HPDE6-E6E7 (cell line): ENCODE data around the gene CADPS2.

Experiments
- DNase-seq: peaks from one replicate; pipeline ENCODE4 v3.0.0; 2011; ENCODE audit warnings: missing footprints; ENCODE audit errors: extremely low spot score

The CADPS2 gene

GRCh38 chr7:122457325-122457724 lies 428.9 kb downstream of the CADPS2 start:
- no peak for DNase-seq

DNA sequence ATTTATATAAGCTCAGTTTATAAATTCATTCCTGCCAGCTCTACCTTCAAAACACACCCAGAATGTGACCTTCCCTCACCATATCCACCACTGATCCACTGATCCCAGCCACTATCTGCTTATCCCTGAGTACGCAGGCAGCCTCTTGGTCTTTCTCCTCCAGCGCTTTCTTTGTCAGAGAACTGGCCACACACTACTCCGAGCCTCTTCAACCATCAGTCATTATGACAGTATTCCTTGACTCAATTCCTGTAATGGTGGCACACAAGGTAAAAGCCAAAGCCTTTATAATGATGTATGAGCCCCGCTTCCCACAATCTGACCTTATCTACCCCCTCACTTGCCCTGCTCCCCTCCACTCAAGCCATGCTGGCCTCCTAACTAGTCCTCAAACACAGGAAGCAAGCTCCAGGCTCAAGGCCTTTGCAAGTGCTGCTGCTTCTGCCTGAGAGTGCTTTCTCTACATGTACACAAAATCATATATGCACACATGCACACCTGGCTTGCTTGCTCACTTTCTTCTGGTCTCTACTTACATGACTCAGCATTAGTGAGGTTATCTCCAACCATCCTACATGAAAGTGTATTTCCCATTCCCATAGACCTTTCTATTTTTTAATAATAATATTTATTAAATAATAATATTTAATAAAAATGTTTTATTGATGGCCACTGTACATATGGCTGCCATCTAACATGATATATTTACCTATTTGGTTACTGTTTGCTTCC lies 431.3 kb downstream of the CADPS2 start:
- no peak for DNase-seq

DNA sequence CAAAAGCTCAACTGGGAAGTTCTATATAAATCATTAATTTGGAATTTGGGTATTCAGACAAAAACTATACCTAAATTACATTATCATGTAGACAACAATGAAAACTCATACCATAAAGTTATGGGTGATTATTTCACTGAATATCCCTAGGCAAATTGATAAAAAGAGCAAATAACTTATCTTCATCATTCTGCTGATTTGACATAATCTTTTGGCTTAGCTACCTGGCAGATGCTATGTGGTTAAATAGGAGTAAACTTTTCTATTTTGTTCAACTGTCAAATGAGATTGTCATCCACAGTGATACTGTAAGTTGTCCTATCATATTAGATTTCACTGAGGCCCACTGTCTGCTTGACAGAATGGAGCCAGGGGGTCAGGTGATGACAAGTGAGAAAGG lies 432.8 kb downstream of the CADPS2 start:
- no peak for DNase-seq

GRCh38 chr7:122448893-122449589 lies 437.2 kb downstream of the CADPS2 start:
- no peak for DNase-seq

- DNase-seq, result no peak
Observed at GRCh38 chr7:122442929-122443328, 443.3 kb downstream of the CADPS2 start.

DNA sequence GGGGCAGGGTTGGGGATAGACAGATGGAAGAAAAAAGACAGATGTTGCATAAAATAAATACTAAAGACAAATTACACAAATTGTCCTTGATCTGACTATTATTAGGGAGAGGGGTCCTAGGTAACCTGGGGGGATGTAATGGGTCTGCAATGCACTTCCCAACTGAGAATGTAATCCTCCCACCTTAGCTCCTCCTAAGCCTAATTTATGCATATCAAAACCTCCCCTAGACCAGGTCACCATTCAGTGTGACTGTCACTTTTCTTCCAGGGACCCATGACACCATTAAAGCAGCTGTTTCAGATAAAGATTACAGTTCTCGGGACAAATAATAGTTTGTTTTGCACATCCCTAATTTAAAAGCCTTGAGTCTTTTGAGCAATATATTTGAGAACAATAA lies 447.8 kb downstream of the CADPS2 start:
- no peak for DNase-seq

GRCh38 chr7:122438006-122438405 lies 448.3 kb downstream of the CADPS2 start:
- DNase-seq, result no peak

GRCh38 chr7:122433765-122434164 lies 452.5 kb downstream of the CADPS2 start:
- no peak for DNase-seq

GRCh38 chr7:122430710-122431109 lies 455.6 kb downstream of the CADPS2 start:
- no peak for DNase-seq

GRCh38 chr7:122429926-122430325 lies 456.3 kb downstream of the CADPS2 start:
- DNase-seq, result no peak

- no peak for DNase-seq
Observed at GRCh38 chr7:122425731-122426130, 460.5 kb downstream of the CADPS2 start.

DNA sequence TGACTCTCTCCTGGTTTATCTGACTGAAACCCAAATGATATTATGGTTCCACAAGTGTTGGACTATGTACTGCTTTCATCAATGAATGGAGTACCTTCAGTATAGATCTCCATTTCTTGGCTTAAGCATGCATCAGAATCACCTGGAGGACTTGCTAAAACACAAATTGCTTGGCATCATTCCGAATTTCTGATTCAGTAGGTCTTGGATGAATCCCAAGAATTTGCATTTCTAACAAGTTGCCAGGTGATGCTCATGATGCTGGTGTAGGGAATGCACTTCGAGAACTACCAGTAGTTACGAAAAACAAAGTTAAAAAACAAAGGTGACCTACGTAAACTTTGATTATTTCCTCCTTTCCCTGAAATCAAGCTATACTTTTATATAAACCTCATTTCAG lies 462.7 kb downstream of the CADPS2 start:
- DNase-seq, result no peak

DNA sequence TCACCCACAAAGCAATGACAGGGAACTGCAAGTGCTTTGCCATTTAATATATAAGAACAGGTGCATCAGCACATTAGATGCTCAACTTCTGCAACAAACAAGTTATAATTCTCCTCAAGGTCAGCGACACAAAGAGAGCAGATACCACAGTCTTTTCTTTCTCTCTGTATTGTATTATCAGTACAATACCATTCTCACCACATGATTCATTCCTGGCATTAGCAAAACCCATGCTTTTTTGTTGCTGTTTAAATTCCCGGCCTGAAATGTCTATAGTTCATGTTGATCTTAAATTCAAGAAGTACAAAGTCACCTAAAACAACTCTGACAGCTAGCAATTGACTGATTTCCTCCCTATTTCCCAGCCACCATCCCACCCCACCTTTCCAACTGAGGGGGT lies 469.9 kb downstream of the CADPS2 start:
- DNase-seq, result no peak

DNA sequence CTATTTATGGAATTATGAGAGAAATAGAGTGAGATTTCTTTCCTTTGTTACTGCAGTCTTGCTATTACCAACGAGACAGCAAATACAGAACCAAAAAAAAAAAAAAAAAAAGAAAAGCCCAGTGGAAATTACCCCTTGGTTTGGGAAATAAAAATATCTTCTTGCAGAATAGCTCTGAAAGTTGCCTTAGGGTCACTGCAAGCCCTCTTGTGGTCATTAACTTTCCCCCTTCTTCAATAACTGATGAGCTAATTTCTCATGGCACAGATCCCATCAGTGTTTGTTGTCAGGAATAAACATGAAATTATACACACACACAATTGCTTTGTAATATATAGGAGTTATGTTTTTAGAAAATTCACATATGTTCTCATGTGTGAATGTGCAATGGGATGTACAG lies 470.8 kb downstream of the CADPS2 start:
- DNase-seq, result no peak

- no peak for DNase-seq
Observed at GRCh38 chr7:122413339-122413738, 472.9 kb downstream of the CADPS2 start.

- no peak for DNase-seq
Observed at GRCh38 chr7:122412883-122413282, 473.4 kb downstream of the CADPS2 start.

DNA sequence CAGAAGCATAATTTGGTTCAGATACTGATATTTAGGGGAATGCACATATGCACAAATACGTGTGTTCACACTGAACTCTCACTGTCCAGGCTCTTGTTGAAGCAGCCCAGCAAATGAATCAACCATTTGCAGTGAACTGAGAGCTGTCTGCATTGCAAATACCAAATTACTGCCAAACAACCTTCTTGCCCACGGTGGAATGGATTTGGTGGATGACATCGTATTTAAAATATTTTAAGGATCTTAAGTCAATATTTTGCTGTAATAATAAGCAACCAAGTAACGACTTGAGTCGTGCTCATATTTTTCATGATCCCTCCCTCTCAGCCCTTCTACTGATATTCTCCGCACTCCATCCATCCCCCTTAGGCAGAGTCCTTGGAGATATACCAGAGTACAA lies 473.8 kb downstream of the CADPS2 start:
- no peak for DNase-seq

- DNase-seq, result no peak
Observed at GRCh38 chr7:122407195-122407594, 479.1 kb downstream of the CADPS2 start.

DNA sequence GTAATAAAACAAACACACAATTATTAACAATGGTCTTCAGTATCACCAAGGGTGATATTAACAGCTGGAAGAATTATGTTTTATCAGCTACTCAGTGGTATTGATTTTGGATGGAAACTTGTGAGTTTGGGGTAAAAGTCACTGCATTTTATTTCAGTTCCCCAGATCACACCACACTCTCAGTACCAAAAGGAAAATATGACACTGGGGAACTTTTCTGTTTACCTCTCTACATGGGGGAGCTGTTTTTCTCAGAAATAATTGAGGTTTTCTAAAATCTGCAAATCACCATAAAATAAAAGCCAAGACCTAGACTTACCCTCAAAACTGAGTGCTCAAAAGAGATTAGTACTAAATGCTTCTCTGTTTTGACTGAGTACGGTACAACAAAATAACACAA lies 483.1 kb downstream of the CADPS2 start:
- DNase-seq, result no peak

GRCh38 chr7:122402235-122402634 lies 484.0 kb downstream of the CADPS2 start:
- no peak for DNase-seq

GRCh38 chr7:122397381-122397780 lies 488.9 kb downstream of the CADPS2 start:
- no peak for DNase-seq

DNA sequence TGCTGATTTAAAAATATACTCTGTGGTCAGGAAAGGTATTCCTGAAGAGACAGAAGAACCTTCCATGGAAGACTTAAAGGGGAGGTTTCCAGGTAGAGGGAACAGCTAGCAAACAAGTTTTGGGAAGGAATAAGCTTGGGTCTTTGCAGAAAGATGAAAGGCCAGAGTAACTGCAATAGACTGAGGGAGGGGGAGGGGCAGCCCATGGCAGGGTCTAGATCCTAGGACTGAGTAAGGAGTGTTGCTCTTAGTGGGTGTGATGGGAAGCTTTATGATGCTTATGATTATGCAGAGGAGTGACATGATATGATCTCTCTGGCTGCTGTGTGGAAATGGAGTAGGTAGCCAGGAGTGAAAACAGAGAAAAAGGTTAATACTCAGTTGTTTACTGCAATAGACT lies 491.7 kb downstream of the CADPS2 start:
- DNase-seq, result no peak

DNA sequence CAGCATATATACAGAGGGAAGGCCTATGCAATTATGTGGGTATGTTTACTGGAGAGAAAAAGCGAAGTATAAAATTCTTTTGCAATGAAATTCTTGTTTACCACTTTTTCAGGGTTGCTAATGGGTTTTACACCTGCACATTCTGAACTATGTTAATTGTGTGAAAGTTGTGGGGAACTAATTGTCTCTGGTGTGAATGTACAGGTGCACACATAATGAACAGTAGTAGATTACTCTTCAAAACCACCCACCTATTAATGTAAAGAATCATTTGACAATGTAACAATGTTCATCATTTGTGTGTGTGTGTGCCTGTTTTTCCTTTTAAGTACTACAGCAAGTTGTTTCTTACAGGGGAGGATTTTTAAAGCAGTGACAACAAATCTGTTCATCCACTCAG lies 501.7 kb downstream of the CADPS2 start:
- no peak for DNase-seq

- no peak for DNase-seq
Observed at GRCh38 chr7:122383934-122384333, 502.3 kb downstream of the CADPS2 start.
